ENCODE data around the gene IMMP1L.

IMMP1L gene

GRCh38 chr11:31493235-31493634, 16.2 kb downstream of the IMMP1L start:
- TF ChIP-seq, protein P1, sequence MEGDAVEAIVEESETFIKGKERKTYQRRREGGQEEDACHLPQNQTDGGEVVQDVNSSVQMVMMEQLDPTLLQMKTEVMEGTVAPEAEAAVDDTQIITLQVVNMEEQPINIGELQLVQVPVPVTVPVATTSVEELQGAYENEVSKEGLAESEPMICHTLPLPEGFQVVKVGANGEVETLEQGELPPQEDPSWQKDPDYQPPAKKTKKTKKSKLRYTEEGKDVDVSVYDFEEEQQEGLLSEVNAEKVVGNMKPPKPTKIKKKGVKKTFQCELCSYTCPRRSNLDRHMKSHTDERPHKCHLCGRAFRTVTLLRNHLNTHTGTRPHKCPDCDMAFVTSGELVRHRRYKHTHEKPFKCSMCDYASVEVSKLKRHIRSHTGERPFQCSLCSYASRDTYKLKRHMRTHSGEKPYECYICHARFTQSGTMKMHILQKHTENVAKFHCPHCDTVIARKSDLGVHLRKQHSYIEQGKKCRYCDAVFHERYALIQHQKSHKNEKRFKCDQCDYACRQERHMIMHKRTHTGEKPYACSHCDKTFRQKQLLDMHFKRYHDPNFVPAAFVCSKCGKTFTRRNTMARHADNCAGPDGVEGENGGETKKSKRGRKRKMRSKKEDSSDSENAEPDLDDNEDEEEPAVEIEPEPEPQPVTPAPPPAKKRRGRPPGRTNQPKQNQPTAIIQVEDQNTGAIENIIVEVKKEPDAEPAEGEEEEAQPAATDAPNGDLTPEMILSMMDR (IDR thresholded peaks at IDR 0.05) = no peak
- H3K4me3 ChIP-seq = no peak overlapping the region
- no peak for DNase-seq (ENCODE audit: low spot score)

DNA sequence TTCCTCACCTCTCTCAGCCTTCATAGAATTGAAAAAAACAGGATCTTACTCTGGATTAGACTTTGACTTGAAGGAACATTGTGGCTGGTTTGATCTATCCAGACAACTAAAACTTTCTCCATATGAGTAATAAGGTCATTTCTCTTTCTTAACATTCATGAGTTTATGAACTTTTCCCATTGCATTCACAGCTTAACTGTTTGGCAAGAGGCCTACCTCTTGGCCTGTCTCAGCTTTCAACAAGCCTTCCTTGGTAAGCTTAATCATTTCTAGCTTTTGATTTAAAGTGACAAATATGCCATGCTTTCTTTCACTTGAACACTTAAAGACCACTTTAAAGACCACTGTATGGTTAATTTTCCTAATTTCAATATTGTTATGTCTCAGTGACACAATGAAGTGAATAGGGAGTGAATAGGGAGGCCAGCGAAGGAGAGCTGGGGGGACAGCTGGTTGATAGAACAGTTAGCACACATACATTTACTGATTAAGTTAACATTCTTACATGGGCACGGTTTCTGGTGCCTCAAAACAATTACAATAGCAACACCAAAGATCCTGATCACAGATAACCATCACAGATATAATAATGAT, 17.0 kb downstream of the IMMP1L start:
- TF ChIP-seq, protein P1 (IDR thresholded peaks at IDR 0.05) = no peak
- DNase-seq (ENCODE audit: low spot score) = no peak

More at GRCh38 chr11:31493235-31493634, 16.2 kb downstream of the IMMP1L start:
- no peak overlapping the region for H3K27ac ChIP-seq

GRCh38 chr11:31487848-31488247, 21.6 kb downstream of the IMMP1L start:
- Histone ChIP-seq H3K4me3 (no peak overlapping the region), H3K27ac (no peak overlapping the region)
- DNase-seq (ENCODE audit: low spot score) = no peak
- TF ChIP-seq, protein P1 (IDR thresholded peaks at IDR 0.05) = no peak

More for the DNA sequence above, 17.0 kb downstream of the IMMP1L start:
- Histone ChIP-seq H3K4me3 (no peak overlapping the region), H3K27ac (no peak overlapping the region)

DNA sequence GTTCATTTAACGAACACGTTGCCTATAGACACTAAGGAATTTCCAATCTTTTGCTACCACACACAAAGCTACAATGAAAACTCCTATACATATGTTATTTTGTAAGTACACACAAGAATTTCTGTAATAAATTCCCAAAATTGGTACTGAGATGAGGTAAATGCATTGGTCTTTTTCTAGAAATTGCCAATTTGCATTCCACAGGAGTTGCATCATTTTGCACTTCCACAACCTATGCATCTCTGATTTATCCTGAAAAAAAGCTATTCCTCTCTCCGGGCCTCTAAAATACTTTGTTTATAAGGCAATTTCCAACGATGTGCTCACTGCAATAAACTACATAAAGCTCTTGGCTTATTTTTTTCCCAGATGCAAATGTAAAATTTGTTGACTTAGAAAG, 24.9 kb downstream of the IMMP1L start:
- TF ChIP-seq, protein P1 (IDR thresholded peaks at IDR 0.05) = no peak
- no peak for DNase-seq (ENCODE audit: low spot score)
- no peak overlapping the region for H3K27ac ChIP-seq
- H3K4me3 ChIP-seq = no peak overlapping the region

- no peak overlapping the region for H3K27ac ChIP-seq
- TF ChIP-seq, protein P1 (IDR thresholded peaks at IDR 0.05) = no peak
- DNase-seq (ENCODE audit: low spot score) = no peak
- H3K4me3 ChIP-seq = no peak overlapping the region
Observed at GRCh38 chr11:31480930-31481329, 28.5 kb downstream of the IMMP1L start.

- Histone ChIP-seq H3K27ac (no peak overlapping the region), H3K4me3 (no peak overlapping the region)
- TF ChIP-seq, protein P1 (IDR thresholded peaks at IDR 0.05) = no peak
- DNase-seq (ENCODE audit: low spot score) = no peak
Observed at GRCh38 chr11:31479066-31479465, 30.4 kb downstream of the IMMP1L start.

DNA sequence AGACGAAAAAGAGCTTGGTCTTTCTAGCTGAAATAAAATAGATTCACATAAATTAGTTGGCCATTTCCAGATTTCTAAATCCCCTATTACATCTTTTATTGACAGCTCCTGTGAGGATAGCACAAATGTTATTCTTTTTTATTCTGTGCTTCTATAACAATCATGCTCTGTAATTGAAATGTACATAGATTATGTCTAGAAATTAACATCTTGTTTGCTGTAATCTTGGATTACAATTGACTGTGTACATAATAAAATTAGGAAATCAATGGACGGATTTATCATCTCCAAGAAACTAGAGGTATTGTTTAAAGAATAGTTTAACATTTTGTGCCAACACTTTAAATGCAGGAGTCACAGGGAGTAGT, 31.2 kb downstream of the IMMP1L start:
- Histone ChIP-seq H3K27ac (no peak overlapping the region), H3K4me3 (no peak overlapping the region)
- TF ChIP-seq, protein P1 (IDR thresholded peaks at IDR 0.05) = no peak
- no peak for DNase-seq (ENCODE audit: low spot score)

All from coronary artery (tissue), 2 donors.